Osteoblast (primary cell): ENCODE measurements around the gene RASGRF2. TPM values are rescaled to one million over a fixed set of nuclear protein-coding genes. Genes with fewer than 3 reads are reported as not detected.

ENCODE experiments used
- DNase-seq: peaks from one replicate; pipeline ENCODE4 v3.0.0; 2011; ENCODE audit warnings: low spot score, mixed read lengths; ENCODE audit not compliant: insufficient read length; ENCODE audit errors: missing footprints
- H2AFZ ChIP-seq: 2 replicates; pipeline ENCODE4 v1.6.0; 2011; ENCODE audit warnings: mild to moderate bottlenecking, low read length
- H3K27ac ChIP-seq: 2 replicates; pipeline ENCODE4 v1.5.1; 2011; ENCODE audit warnings: mild to moderate bottlenecking, low read depth, low read length, moderate library complexity
- H3K27me3 ChIP-seq: 2 replicates; pipeline ENCODE4 v1.6.0; 2012; ENCODE audit warnings: mild to moderate bottlenecking, control low read depth, inconsistent platforms, low read length, moderate library complexity; ENCODE audit not compliant: insufficient read depth
- H3K36me3 ChIP-seq: 2 replicates; pipeline ENCODE4 v1.5.1; 2011; ENCODE audit warnings: mild to moderate bottlenecking, low read length, control low read depth, moderate library complexity; ENCODE audit not compliant: insufficient read depth
- H3K4me1 ChIP-seq: 2 replicates; pipeline ENCODE4 v1.5.1; 2011; ENCODE audit warnings: mild to moderate bottlenecking, low read length, control low read depth, moderate library complexity; ENCODE audit not compliant: insufficient read depth
- H3K4me2 ChIP-seq: 2 replicates; pipeline ENCODE4 v1.6.0; 2011; ENCODE audit warnings: mild to moderate bottlenecking, low read length; ENCODE audit not compliant: insufficient read depth
- H3K4me3 ChIP-seq: fragments of 200-600 bp; sonication (generic); 3 replicates; pipeline ENCODE4 v1.5.1; 2012; ENCODE audit warnings: mild to moderate bottlenecking, low read length, inconsistent platforms; ENCODE audit not compliant: insufficient read depth
- H3K79me2 ChIP-seq: 2 replicates; pipeline ENCODE4 v1.6.0; 2012; ENCODE audit warnings: mild to moderate bottlenecking, low read length, control low read depth, inconsistent platforms; ENCODE audit not compliant: insufficient read depth
- H3K9me3 ChIP-seq: 2 replicates; pipeline ENCODE4 v1.5.1; 2011; ENCODE audit warnings: low read depth, low read length, control low read depth
- H4K20me1 ChIP-seq: 2 replicates; pipeline ENCODE4 v1.6.0; 2012; ENCODE audit warnings: mild to moderate bottlenecking, low read length, control low read depth; ENCODE audit not compliant: insufficient read depth
- total RNA-seq: library from RNA; depleted of rRNA; stranded (reverse); fragments of >200 nt; gene quantifications from 2 replicates; pipeline ENCODE4 v1.2.3, GENCODE V29; 2012
- TF ChIP-seq, protein P1 (sequence below): IDR thresholded peaks from 2 replicates; pipeline ENCODE4 v1.5.1; 2011; ENCODE audit warnings: mild to moderate bottlenecking, low read depth, low read length, moderate library complexity; ENCODE audit errors: extremely low read depth

The RASGRF2 gene
- total RNA-seq, 1 donor = under 0.01 TPM

DNA sequence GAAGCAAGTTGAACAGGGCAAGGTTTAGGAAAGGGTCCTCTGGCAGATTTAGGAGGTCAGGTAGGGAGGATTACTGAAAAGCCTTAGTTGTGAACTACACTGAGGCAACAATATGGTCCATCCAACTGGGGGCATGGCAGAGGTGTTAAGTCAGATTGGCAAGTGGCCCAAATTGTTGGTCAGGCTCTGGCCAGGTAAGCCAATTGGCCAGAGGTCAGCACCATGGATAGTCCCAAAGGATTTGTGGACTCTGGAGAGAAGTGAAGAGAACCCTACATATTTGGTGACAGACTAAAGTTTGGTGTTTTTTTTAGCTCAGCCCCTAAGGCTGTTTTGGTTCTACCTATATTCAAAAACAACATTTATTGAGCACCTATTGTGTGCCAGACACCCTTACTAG, 39.1 kb upstream of the RASGRF2 start:
- Histone ChIP-seq H3K4me2 (no peak overlapping the region), H4K20me1 (no peaks in the 10 kb centered on the region), H3K4me1 (no peaks in the 10 kb centered on the region), H2AFZ (no peak overlapping the region), H3K27me3 (no peaks in the 10 kb centered on the region), H3K36me3 (no peaks in the 10 kb centered on the region), H3K4me3 (no peak overlapping the region), H3K79me2 (no peaks in the 10 kb centered on the region), H3K27ac (no peak overlapping the region), H3K9me3 (no peaks in the 10 kb centered on the region)
- TF ChIP-seq, protein P1, sequence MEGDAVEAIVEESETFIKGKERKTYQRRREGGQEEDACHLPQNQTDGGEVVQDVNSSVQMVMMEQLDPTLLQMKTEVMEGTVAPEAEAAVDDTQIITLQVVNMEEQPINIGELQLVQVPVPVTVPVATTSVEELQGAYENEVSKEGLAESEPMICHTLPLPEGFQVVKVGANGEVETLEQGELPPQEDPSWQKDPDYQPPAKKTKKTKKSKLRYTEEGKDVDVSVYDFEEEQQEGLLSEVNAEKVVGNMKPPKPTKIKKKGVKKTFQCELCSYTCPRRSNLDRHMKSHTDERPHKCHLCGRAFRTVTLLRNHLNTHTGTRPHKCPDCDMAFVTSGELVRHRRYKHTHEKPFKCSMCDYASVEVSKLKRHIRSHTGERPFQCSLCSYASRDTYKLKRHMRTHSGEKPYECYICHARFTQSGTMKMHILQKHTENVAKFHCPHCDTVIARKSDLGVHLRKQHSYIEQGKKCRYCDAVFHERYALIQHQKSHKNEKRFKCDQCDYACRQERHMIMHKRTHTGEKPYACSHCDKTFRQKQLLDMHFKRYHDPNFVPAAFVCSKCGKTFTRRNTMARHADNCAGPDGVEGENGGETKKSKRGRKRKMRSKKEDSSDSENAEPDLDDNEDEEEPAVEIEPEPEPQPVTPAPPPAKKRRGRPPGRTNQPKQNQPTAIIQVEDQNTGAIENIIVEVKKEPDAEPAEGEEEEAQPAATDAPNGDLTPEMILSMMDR = no peak
- no peak for DNase-seq

DNA sequence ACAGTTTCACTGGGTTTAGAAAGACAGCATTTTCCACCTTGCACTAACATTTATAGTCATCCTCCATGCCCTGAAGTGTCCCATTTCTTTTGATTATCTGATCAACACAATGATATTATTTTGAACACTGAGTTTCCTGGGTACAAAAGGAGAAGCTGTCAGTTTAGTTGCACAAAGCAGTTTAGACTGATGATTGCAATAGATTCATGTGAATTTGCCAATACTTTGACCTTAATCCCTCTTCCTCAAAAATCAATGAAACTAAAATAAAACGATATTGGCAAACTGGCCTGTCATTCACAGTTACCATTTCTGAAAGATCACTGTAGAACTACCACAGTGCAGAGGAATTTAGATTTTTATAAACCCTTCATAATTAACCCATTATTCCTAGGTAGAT, 34.2 kb upstream of the RASGRF2 start:
- Histone ChIP-seq H3K9me3 (no peaks in the 10 kb centered on the region), H3K4me3 (no peak overlapping the region), H3K4me2 (no peak overlapping the region), H3K4me1 (no peaks in the 10 kb centered on the region), H3K27ac (no peak overlapping the region), H3K27me3 (no peaks in the 10 kb centered on the region), H3K79me2 (no peaks in the 10 kb centered on the region), H4K20me1 (no peaks in the 10 kb centered on the region), H2AFZ (no peak overlapping the region), H3K36me3 (no peaks in the 10 kb centered on the region)
- TF ChIP-seq, protein P1 = no peak
- no peak for DNase-seq

DNA sequence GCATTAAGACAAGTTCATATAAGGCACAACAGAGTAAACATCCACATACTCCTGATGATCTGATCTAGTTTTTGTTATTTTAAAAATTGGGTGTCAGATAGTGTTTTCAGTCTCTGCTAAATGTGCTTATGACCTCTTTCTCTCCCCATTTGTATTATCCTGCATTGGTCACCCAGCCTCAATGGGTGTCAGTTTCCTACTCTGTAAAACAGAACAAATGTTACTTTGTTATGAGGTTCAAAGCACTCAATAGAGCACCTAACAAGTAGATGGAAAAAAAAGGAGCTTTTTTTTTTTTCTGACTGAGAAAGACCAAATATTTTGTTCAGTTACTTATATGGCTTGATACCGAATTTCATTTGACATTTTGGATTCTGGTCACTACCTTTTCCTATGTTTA, 33.6 kb upstream of the RASGRF2 start:
- no peaks in the 10 kb centered on the region for H3K4me1 ChIP-seq
- no peaks in the 10 kb centered on the region for H4K20me1 ChIP-seq
- H3K79me2 ChIP-seq = no peaks in the 10 kb centered on the region
- H2AFZ ChIP-seq = no peak overlapping the region
- H3K9me3 ChIP-seq = no peaks in the 10 kb centered on the region
- TF ChIP-seq, protein P1 = no peak
- no peak overlapping the region for H3K27ac ChIP-seq
- DNase-seq = no peak
- no peak overlapping the region for H3K4me2 ChIP-seq
- no peaks in the 10 kb centered on the region for H3K27me3 ChIP-seq
- H3K4me3 ChIP-seq = no peak overlapping the region
- no peaks in the 10 kb centered on the region for H3K36me3 ChIP-seq

DNA sequence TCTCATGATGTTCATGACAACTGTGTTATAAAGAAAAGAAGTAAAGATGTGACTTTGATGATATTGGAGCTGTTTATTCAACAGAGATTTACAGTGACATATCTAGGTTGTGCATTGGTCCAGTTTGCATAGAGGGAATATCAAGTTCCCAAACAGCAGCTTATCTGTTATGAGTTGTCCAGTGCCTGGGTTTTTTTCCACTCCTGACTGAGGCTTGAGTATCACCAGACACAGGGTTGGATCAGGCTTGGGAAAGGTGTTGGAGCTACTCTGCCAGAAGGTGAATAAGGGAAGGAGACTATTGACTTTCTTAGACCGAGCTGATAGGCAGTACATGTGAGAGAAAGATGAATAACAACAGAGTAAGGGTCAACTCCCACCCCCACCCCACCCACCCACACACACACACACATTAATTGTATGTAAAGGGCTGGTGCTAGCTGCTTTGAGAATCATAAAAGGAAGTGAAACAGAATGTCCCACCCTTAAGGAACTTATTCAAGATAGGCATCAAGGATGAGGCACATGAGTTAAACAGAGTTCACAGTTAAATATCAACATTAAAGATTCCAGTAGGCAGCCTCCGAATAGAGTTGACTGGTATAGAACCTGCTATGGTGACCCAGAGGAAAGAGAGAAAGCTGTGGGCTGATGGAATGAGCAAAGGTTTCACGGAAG, 33.0 kb upstream of the RASGRF2 start:
- H2AFZ ChIP-seq = no peak overlapping the region
- H3K27me3 ChIP-seq = no peaks in the 10 kb centered on the region
- no peak for DNase-seq
- no peaks in the 10 kb centered on the region for H3K36me3 ChIP-seq
- H3K27ac ChIP-seq = no peak overlapping the region
- no peaks in the 10 kb centered on the region for H3K79me2 ChIP-seq
- TF ChIP-seq, protein P1 = no peak
- no peaks in the 10 kb centered on the region for H4K20me1 ChIP-seq
- H3K4me3 ChIP-seq = no peak overlapping the region
- H3K4me2 ChIP-seq = no peak overlapping the region
- no peaks in the 10 kb centered on the region for H3K9me3 ChIP-seq
- H3K4me1 ChIP-seq = no peaks in the 10 kb centered on the region
